Caco-2 (cell line): ENCODE measurements around the gene GPR157. TPM values are rescaled to one million over a fixed set of nuclear protein-coding genes. Genes with fewer than 3 reads are reported as not detected.
A peak's percentile ranks its signal among the peaks of the same experiment; 100 is the strongest.

ENCODE experiments used
- BruUV-seq: library from RNA; stranded (reverse); fragments of 400-500 nt; replicated peaks from 2 replicates; lab custom pipeline; 2021; lab: Mats Ljungman, UMichigan
- CTCF ChIA-PET: fragments of 300-600 bp; sonication (Branson Sonifier 250); formaldehyde crosslinking; loops from one replicate; lab custom pipeline; 2022; ENCODE audit warnings: antibody characterized with exemption; lab: Charles Lee
- POLR2A ChIA-PET: fragments of 300-600 bp; sonication (Branson Sonifier 250); formaldehyde crosslinking; loops from one replicate; lab custom pipeline; 2022; ENCODE audit warnings: antibody characterized with exemption; lab: Charles Lee
- DNase-seq, 2 experiments: peaks; one replicate each; pipeline versions ENCODE4 v3.0.0 to v3.0.0-alpha.2; 2020 to 2022
- H3K27me3 ChIP-seq: replicated peaks from 2 replicates; pipeline ENCODE4 v1.6.0; 2011; ENCODE audit warnings: low read length; ENCODE audit not compliant: control insufficient read depth, insufficient read depth
- H3K36me3 ChIP-seq: 2 replicates; pipeline ENCODE4 v1.5.1; 2011; ENCODE audit warnings: low read length; ENCODE audit not compliant: control insufficient read depth, insufficient read depth
- H3K4me1 ChIP-seq: fragments of 250-450 bp; sonication (Bioruptor Pico); 2 replicates; pipeline ENCODE4 v1.5.1; 2020; ENCODE audit warnings: mild to moderate bottlenecking
- H3K4me3 ChIP-seq: 2 replicates; pipeline ENCODE4 v1.5.1; 2011; ENCODE audit warnings: low read depth, mild to moderate bottlenecking, control low read depth, low read length
- H3K9me3 ChIP-seq: fragments of 250-450 bp; sonication (Bioruptor Pico); 2 replicates; pipeline ENCODE4 v1.5.1; 2020; ENCODE audit warnings: mild to moderate bottlenecking, moderate library complexity
- H3K27ac Mint-ChIP-seq: one replicate; pipeline ENCODE4 v1.8.0; 2022; ENCODE audit warnings: mixed read lengths; ENCODE audit not compliant: unreplicated experiment
- H3K27me3 Mint-ChIP-seq: one replicate; pipeline ENCODE4 v1.8.0; 2022; ENCODE audit warnings: mixed read lengths; ENCODE audit not compliant: insufficient read depth, unreplicated experiment
- H3K36me3 Mint-ChIP-seq: one replicate; pipeline ENCODE4 v1.8.0; 2022; ENCODE audit warnings: mild to moderate bottlenecking, mixed read lengths; ENCODE audit not compliant: insufficient read depth, unreplicated experiment
- H3K4me1 Mint-ChIP-seq: one replicate; pipeline ENCODE4 v1.8.0; 2022; ENCODE audit warnings: low read depth, mixed read lengths; ENCODE audit not compliant: unreplicated experiment
- H3K4me3 Mint-ChIP-seq: one replicate; pipeline ENCODE4 v1.8.0; 2022; ENCODE audit warnings: mild to moderate bottlenecking, moderate library complexity, mixed read lengths; ENCODE audit not compliant: unreplicated experiment
- H3K9me3 Mint-ChIP-seq: one replicate; pipeline ENCODE4 v1.8.0; 2022; ENCODE audit warnings: mixed read lengths; ENCODE audit not compliant: unreplicated experiment
- CTCF ChIP-seq, 2 experiments: fragments of 200-600 bp in 1 of 2; IDR thresholded peaks; 1 replicate in 1 of 2; 2 replicates in 1 of 2; pipeline versions ENCODE4 v1.5.1 to v1.8.0; 2011 to 2022; ENCODE audit warnings: antibody characterized with exemption in 1 of 2, control low read depth in 1 of 2, inconsistent platforms in 1 of 2, low read depth in 1 of 2, low read length in 1 of 2, mild to moderate bottlenecking in 1 of 2, moderate library complexity in 1 of 2; ENCODE audit not compliant: insufficient read depth in 1 of 2, severe bottlenecking in 1 of 2, unreplicated experiment in 1 of 2
- intact Hi-C: fragments of 100-400 bp; cut with micrococcal nuclease; formaldehyde crosslinking; loops from one replicate; pipeline ENCODE4 v1.10.0; 2022; ENCODE audit not compliant: unreplicated experiment
- total RNA-seq: library from RNA; stranded (reverse); gene quantifications from 2 replicates; pipeline ENCODE4 v1.2.3, GENCODE V29; 2022

GPR157 gene
- total RNA-seq, 1 experiment from 2014 or later, result 17.2 TPM

GRCh38 chr1:9111357-9111691 is 17.6 kb downstream of the GPR157 start:
- POLR2A ChIA-PET, result no interaction called here
- H3K27me3 Mint-ChIP-seq, result no peaks in the 10 kb centered on the region
- no peak overlapping the region for H3K4me3 ChIP-seq
- CTCF ChIA-PET, result interaction anchor here (1.0 to 1.6 kb wide), 10 partner anchors 10 to 194 kb away, joined by 3 to 13 read pairs (median 5); partner anchors contain the start of genes GPR157 and H6PD
- DNase-seq, result no peak
- H3K4me1 Mint-ChIP-seq, result peaks cover 27% of the 10 kb centered on the region
- TF ChIP-seq CTCF (IDR thresholded peaks at IDR 0.05; ENCODE audit: insufficient read depth in 1 of 2, low read depth in 1 of 2, low read length in 1 of 2, severe bottlenecking in 1 of 2, unreplicated experiment in 1 of 2), result no peak
- no peaks in the 10 kb centered on the region for H3K27me3 ChIP-seq
- H3K9me3 ChIP-seq, result no peaks in the 10 kb centered on the region
- no peaks in the 10 kb centered on the region for H3K9me3 Mint-ChIP-seq
- no peak overlapping the region for H3K4me3 Mint-ChIP-seq
- H3K4me1 ChIP-seq, result peaks cover 53% of the 10 kb centered on the region
- intact Hi-C loops, result no loop called here
- H3K36me3 ChIP-seq, result peaks cover 4% of the 10 kb centered on the region; the same call in 1 of the 2 replicates
- H3K36me3 Mint-ChIP-seq, result peaks cover 6% of the 10 kb centered on the region
- H3K27ac Mint-ChIP-seq, result peak overlapping the region; percentile 91
- no TSS peak for BruUV-seq

GRCh38 chr1:9110669-9111356 is 18.1 kb downstream of the GPR157 start:
- BruUV-seq, result no TSS peak
- H3K36me3 Mint-ChIP-seq, result peaks cover 6% of the 10 kb centered on the region
- intact Hi-C loops, result loop anchor here (1.0 kb wide), 3 partner anchors 31 to 85 kb away; no protein-coding TSS in a partner anchor
- no peak overlapping the region for H3K4me3 ChIP-seq
- CTCF ChIA-PET, result interaction anchor here (1.0 to 1.6 kb wide), 11 partner anchors 9 to 193 kb away, joined by 3 to 13 read pairs (median 5); partner anchors contain the start of genes GPR157 and H6PD
- peaks cover 4% of the 10 kb centered on the region; the same call in 1 of the 2 replicates for H3K36me3 ChIP-seq
- peak; percentile 89 to 91 for TF ChIP-seq CTCF (IDR thresholded peaks at IDR 0.05; ENCODE audit: insufficient read depth in 1 of 2, low read depth in 1 of 2, low read length in 1 of 2, severe bottlenecking in 1 of 2, unreplicated experiment in 1 of 2)
- peak overlapping the region; percentile 19 for H3K4me3 Mint-ChIP-seq
- DNase-seq, result peak; percentile 96 to 97
- H3K27me3 Mint-ChIP-seq, result no peaks in the 10 kb centered on the region
- H3K9me3 ChIP-seq, result no peaks in the 10 kb centered on the region
- peaks cover 26% of the 10 kb centered on the region for H3K4me1 Mint-ChIP-seq
- no peaks in the 10 kb centered on the region for H3K9me3 Mint-ChIP-seq
- H3K27me3 ChIP-seq, result no peaks in the 10 kb centered on the region
- POLR2A ChIA-PET, result no interaction called here
- H3K4me1 ChIP-seq, result peaks cover 52% of the 10 kb centered on the region
- H3K27ac Mint-ChIP-seq, result peak overlapping the region; percentile 91

- no TSS peak for BruUV-seq
- TF ChIP-seq CTCF (IDR thresholded peaks at IDR 0.05; ENCODE audit: insufficient read depth in 1 of 2, low read depth in 1 of 2, low read length in 1 of 2, severe bottlenecking in 1 of 2, unreplicated experiment in 1 of 2), result no peak
- H3K27me3 ChIP-seq, result no peaks in the 10 kb centered on the region
- H3K27ac Mint-ChIP-seq, result no peak overlapping the region
- H3K4me1 Mint-ChIP-seq, result peaks cover 5% of the 10 kb centered on the region
- DNase-seq, result no peak
- ChIA-PET CTCF (no interaction called here), POLR2A (no interaction called here)
- H3K9me3 Mint-ChIP-seq, result no peaks in the 10 kb centered on the region
- no peaks in the 10 kb centered on the region for H3K9me3 ChIP-seq
- H3K27me3 Mint-ChIP-seq, result no peaks in the 10 kb centered on the region
- no peak overlapping the region for H3K4me3 ChIP-seq
- H3K4me3 Mint-ChIP-seq, result no peak overlapping the region
- H3K36me3 ChIP-seq, result peaks cover 4% of the 10 kb centered on the region; the same call in 1 of the 2 replicates
- peaks cover under 1% of the 10 kb centered on the region for H3K36me3 Mint-ChIP-seq
- peaks cover 26% of the 10 kb centered on the region for H3K4me1 ChIP-seq
- intact Hi-C loops, result no loop called here
Observed at GRCh38 chr1:9108056-9108665, 20.7 kb downstream of the GPR157 start.
